ENCODE measurements around the gene SHISA2. TPM values are rescaled to one million over a fixed set of nuclear protein-coding genes. Genes with fewer than 3 reads are reported as not detected.

Gene SHISA2
- total RNA-seq, 1 experiment from 2014 or later: 8.1 TPM

- no peak for DNase-seq
- Mint-ChIP-seq H3K27me3 (ENCODE audit: low read depth) (no peaks in the 10 kb centered on the region), H3K9me3 (peaks cover 5 to 17% of the 10 kb centered on the region in 2 experiments; a peak in 4 of 5 replicates), H3K4me1 (peaks cover 28 to 41% of the 10 kb centered on the region in 2 experiments), H3K4me3 (no peak overlapping the region), H3K27ac (no peak overlapping the region; a peak in 2 of 7 replicates), H3K36me3 (ENCODE audit: insufficient read depth in 1 of 3, low read depth in 3 of 3) (peaks cover 8 to 12% (median 9%) of the 10 kb centered on the region in 3 experiments)
- Histone ChIP-seq H3T11ph (ENCODE audit: low read length) (no peak overlapping the region), H2BK15ac (ENCODE audit: low read depth, low read length) (no peak overlapping the region), H4K91ac (ENCODE audit: insufficient read length, low read depth, low read length) (no peak overlapping the region), H2AK5ac (ENCODE audit: insufficient read length, low read length) (no peak overlapping the region), H3K79me1 (ENCODE audit: insufficient read depth, low read depth, low read length, poor library complexity, severe bottlenecking) (no peaks in the 10 kb centered on the region), H2BK12ac (ENCODE audit: insufficient read length, low read depth, low read length) (no peak overlapping the region), H3K9me3 (ENCODE audit: control insufficient read depth, low read depth, low read length) (no peaks in the 10 kb centered on the region), H4K20me1 (ENCODE audit: control insufficient read depth, insufficient read depth, insufficient read length) (no peaks in the 10 kb centered on the region), H3K9ac (ENCODE audit: extremely low read depth, insufficient read length, low read length) (no peak overlapping the region), H3K4me2 (ENCODE audit: insufficient read depth, insufficient read length, low read length) (no peak overlapping the region), H4K8ac (replicated peaks; ENCODE audit: insufficient read length, low read depth, low read length) (no peak overlapping the region), H3K56ac (ENCODE audit: insufficient read length, low read depth, low read length) (no peak overlapping the region), H2AFZ (ENCODE audit: low read length) (no peak overlapping the region), H3K79me2 (ENCODE audit: insufficient read depth, low read length) (no peaks in the 10 kb centered on the region), H2BK120ac (ENCODE audit: low read depth, low read length, poor library complexity, severe bottlenecking) (no peak overlapping the region), H3K14ac (ENCODE audit: insufficient read depth, low read length) (no peak overlapping the region), H3K27ac (ENCODE audit: insufficient read length, low read depth, low read length) (no peak overlapping the region), H3K4ac (ENCODE audit: low read depth, low read length) (no peak overlapping the region), H3K27me3 (ENCODE audit: insufficient read depth, low read length) (no peaks in the 10 kb centered on the region), H2BK20ac (ENCODE audit: low read depth, low read length, poor library complexity, severe bottlenecking) (no peak overlapping the region), H3K23ac (ENCODE audit: insufficient read length, low read depth, low read length) (no peak overlapping the region), H4K5ac (ENCODE audit: insufficient read length, low read depth, low read length) (no peak overlapping the region), H3K18ac (ENCODE audit: insufficient read length, low read depth, low read length) (no peak overlapping the region), H3K4me1 (ENCODE audit: insufficient read depth, low read length) (peaks cover 1% of the 10 kb centered on the region; the same call in 1 of the 2 replicates), H3K23me2 (ENCODE audit: insufficient read length, low read depth, low read length, poor library complexity, severe bottlenecking) (no peaks in the 10 kb centered on the region), H2BK5ac (ENCODE audit: insufficient read length, low read length) (no peak overlapping the region)
- no CpG with 5 or more reads among the region's 4 CpGs for WGBS (ENCODE audit: extremely low coverage, insufficient read length, low lambda C conversion rate)
- TF ChIP-seq, protein P1, sequence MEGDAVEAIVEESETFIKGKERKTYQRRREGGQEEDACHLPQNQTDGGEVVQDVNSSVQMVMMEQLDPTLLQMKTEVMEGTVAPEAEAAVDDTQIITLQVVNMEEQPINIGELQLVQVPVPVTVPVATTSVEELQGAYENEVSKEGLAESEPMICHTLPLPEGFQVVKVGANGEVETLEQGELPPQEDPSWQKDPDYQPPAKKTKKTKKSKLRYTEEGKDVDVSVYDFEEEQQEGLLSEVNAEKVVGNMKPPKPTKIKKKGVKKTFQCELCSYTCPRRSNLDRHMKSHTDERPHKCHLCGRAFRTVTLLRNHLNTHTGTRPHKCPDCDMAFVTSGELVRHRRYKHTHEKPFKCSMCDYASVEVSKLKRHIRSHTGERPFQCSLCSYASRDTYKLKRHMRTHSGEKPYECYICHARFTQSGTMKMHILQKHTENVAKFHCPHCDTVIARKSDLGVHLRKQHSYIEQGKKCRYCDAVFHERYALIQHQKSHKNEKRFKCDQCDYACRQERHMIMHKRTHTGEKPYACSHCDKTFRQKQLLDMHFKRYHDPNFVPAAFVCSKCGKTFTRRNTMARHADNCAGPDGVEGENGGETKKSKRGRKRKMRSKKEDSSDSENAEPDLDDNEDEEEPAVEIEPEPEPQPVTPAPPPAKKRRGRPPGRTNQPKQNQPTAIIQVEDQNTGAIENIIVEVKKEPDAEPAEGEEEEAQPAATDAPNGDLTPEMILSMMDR (conservative IDR thresholded peaks at IDR 0.05): no peak
Measured at GRCh38 chr13:26030331-26030730, 21.5 kb downstream of the SHISA2 start.
